Epidermal melanocyte (primary cell): ENCODE measurements around the gene CCDC148.

Experiments
- DNase-seq: peaks from one replicate; pipeline ENCODE4 v3.0.0; 2011; ENCODE audit warnings: low spot score; ENCODE audit not compliant: insufficient read length

CCDC148 gene

DNA sequence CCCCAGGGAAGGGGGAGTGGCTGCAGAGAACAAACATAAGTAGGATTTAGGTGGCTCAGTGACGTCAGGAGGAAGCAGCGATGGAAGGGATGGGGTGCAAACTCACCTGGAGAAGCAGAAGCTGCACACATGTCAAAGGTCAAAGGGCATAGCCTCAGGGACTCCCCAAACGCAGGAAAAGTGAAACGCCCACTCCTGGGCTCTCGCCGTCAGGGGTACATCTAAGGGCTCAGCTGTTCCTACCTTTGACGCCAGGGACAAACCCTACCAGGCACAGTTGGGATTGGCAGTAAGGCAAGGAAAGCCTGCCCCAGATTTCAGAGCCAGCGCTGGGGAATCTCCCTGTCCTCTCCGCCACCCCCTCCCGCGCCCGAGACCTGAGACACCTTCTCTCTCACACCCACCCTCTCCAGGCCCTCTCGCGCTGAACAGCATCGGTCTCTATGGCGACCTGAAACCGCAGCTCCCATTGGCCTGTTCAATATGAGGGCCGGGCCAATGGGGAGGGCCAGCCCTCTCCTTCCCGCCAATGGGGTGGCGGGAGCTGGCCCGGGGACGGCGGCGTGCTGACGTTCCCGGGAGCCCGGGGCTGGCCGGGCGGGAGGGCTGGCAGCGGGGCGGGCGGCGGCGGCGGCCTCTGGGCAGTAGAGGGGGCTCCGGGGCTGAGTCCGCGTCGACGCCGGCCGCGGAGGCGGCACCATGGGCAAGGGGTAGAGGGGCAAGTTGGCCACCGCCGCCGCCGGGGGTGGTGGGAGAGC lies at the start of gene CCDC148, which contains the start of gene PKP4:
Gene CCDC148 (minus strand): TSS at position 445 of the 758 bp plus-strand sequence. CDS start 314 bp downstream, at position 131.
Gene PKP4 (plus strand): TSS at position 644 of the 758 bp plus-strand sequence. CDS start 76,233 bp downstream, outside the sequence.
- peak; percentile 84 for DNase-seq

DNA sequence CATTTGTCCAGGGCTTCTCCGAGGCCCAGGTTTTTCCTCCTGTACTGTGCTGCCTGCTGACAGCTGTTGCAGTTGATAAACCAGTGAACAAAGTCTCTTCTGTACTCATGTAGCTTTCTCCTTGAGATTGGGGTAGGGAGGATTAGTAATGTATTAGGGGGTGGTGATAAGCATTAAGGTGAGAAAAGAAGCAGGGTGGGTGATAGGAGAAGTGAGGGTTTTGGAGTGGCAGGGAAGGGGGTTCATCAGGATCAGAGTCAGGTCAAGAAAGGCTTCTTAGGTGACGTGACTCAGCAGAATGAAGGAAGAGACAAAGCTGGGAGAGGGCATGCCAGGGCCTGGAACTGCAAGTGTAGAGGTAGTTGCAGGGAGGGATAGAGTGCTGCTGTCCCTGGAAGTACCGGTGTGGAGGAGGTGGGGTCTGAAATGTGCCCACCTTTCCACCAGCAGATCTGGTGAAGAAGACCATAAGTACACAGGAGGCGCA lies 48.9 kb upstream of the CCDC148 start:
- DNase-seq = no peak

DNA sequence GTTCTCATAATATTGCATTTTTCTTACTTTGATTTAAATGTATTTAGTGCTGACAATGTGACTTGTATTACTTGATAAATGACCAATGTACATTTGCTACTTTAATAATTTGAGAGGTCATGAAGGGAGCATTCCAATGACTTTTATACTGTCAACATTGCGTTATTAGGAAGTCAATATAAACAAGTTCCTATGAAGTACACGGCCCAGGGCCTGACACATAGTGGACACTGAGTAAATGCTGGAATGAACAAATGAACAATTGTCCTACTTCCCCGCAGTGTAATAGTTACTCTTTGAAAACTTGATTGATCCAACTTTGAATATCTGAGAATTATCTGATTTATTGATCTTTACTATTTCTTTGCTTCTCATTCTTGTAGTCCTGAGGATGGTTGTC lies 47.5 kb upstream of the CCDC148 start:
- no peak for DNase-seq

DNA sequence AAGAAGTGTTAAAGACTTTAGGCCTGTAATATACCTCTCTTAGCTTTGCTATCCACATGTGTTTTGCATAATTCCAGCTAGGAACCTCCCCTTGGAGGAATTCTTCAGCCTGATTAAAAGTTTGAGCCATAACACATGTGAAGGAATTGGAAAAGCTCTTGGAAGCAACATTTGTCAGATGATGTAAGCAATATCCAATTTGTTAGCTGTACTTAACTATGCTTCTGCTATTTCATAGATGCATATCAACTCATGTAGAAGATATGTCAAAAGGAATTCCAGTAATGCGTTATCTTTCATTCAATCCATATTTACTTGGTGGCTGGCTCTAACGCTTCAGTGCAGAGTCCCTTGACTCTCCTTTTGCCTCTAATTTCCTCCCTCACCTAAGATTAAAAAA lies 46.4 kb upstream of the CCDC148 start:
- no peak for DNase-seq

DNA sequence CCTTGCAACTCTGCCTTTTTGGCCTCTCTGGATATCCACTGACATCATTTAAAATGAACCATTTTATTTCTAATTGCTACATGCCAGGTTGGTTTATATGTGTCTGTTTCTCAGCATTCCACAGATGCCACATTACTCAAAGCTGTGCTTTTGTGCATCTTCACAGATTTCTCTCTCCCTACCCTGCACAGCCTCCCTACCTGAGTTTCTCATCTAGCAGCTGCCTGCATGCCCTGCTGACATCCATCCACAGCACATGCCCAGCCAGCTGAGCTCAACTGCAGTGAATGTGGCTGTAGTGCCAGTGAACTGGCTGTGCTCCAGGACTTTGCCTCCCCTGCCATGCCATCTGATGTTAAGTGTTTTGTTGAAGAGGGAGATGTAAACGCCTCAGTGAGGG lies 44.7 kb upstream of the CCDC148 start:
- DNase-seq = no peak

DNA sequence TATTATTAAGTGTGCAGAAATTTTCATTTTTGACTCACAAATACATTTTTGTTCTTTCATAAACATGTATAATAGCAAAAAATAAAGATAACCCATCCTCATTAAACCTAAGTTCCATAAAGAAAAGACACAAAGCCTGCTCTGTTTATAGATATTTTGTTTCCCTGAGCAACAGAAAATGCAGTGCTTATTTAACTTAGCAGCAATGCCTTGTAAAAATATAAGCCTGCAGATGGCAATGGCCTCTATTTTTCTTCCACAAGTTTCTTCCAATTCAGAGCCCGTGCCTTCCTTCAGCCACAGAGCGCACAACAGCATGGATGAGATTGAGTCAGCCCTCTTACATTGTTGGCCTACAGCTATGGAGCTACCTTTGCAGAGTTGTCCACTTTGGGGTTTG lies 43.8 kb upstream of the CCDC148 start:
- no peak for DNase-seq

DNA sequence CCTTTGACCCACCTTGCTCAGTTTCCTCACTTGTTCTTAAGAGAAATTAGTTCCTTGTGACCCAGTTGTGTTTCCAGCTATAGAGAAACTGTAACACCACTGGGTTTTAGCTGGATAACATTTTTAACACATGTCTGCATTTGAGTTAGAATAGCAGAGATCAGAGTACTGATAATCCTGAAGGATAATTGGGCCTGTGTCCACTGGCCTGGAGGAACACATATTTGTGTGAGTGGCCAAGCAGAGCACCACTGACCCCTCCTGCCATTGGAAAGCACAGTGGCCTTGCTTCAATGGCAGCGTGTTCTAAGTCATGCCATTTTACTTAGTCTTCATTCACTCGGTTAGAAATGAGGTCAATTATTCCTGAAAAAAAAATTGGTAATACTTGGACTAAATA lies 42.8 kb upstream of the CCDC148 start:
- no peak for DNase-seq

DNA sequence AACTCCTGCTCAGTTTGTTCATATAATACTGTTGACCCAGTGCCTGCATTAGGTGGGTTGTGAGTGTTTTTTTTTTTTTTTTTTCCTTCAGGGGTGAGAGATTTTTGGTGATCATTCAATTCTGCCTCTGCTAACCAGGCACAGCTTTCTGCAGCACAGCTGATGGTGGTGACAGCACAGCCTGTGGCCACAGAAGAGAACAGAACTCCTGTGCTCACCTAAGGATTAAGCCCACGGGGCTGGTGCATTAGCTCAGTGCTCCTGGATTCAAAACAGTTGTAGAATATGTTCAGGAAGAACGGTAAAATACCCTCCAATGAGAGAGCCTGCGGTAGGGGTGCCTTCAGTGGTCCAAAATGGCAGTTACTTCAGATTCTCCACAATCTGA lies 42.2 kb upstream of the CCDC148 start:
- no peak for DNase-seq

DNA sequence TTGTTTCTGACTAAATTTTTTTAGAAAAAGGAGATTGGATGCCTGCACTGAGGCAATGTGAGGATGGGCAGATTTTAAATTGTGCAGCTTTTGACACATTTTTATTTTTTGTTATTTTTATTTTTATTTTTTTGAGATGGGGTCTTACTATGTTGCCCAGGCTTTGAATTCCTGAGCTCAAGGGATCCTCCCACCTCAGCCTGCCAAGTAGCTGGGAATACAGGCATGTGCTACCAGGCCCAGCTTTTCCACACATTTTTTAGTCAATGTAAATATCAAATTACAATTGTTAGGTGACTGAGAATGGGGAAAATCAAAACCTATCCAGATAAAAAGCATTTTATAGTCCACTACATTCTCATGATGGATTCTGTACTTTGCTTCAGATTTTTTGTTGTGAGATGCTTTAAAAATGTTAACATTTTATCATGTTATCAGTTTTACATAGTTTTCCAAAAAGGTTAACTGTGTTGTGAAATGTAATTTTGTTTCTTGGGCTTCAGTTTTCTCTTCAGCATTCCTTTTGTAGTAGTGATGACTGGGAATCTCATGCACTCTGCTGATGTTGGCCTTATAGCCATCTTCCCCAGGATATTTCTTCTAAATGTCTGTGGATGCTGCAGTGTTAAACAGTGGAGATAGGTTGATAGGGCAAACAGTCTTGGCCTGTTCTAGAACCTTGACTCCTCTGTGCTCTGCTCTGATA lies 41.6 kb upstream of the CCDC148 start:
- no peak for DNase-seq

DNA sequence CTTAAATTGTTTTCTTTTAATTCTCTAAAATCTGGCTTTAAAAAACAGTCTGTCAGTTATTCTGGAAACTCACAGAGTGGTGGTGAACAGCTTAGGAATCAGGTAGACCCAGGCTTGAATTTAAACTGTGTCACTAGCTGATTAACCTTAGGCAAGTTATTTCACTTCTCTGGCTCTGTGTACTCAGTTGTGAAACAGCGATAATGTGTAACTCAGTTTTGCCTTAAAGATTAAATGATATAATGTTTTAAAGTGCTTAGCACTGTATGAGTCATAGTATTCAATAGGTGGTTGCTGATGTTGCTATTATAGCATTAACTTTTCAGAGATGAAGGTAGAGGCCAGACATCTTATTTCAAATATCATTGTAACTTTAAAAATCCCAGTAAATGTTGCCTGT lies 40.9 kb upstream of the CCDC148 start:
- no peak for DNase-seq

DNA sequence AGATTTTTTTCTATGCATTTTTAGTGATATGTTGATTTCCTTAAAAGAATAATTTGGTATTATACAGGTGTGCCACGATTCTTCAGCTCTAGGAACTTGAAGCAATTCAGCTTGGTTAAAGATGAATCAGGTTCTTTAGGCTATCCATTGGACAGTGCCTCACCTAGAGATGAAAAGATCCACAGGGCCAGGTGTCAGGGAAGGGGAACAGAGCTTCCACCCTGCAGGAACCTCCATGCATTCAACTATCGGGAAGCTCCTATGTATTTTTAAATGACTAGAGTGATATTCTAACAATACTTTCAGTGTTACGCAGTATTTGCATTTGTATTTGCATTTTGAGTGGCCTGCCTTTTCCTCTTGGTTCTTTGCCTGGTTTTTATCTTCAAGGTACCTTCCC lies 40.4 kb upstream of the CCDC148 start:
- DNase-seq = no peak

DNA sequence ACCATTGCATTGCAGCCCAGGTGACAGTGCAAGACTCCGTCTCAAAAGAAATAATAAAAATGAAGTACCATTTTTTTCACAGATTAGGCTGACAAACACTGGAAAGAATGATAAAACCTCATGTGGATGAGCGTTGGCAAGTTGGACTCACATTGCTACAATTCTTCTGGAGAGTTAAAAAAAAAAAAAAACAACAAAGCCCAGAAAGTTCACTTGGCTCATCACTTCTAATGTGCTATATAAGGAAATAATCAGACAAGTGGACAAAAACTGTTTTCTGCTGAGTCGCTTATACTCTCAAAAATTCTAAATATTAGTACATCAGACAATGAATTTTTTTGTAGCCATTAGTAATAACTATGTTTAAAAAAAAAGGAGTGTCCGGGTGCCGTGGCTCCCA lies 38.6 kb upstream of the CCDC148 start:
- no peak for DNase-seq

DNA sequence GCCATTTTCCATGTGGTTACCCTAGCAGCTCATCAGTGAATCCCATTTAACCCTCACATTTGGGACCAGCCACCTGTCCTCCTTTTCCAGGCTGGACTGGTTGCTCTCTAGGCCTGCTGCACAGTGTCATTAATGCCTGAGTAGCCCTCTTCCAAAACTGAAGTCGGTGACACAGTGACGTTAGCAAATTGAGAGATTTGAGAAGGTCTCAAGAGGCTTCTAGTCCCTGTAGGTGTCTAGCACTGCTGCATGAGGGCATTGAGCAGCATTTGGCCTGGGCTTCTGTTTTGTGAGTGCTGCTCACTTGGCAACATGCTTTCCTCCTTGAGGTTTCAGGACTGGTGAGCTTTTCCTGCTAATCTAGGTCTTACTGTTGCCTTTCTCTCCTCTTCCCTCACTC lies 36.9 kb upstream of the CCDC148 start:
- DNase-seq = no peak

DNA sequence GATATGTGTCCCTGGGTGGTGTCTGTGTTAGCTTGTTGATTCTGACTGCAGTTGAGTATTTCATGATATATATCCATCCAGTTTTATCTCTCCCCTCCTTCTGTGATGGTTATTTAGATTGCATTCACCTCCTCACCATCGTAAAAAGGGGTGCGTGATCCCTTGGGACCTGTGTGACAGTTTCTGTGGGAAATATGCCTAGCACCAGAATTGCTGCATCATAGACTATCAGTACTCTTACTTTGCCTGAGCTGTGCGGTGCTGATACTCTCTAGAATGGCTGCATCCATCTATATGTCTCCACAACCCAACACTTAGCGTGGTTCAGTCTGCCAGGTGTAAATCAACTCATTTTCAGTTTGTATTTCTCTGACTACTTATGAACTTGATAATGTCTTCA lies 34.5 kb upstream of the CCDC148 start:
- no peak for DNase-seq

DNA sequence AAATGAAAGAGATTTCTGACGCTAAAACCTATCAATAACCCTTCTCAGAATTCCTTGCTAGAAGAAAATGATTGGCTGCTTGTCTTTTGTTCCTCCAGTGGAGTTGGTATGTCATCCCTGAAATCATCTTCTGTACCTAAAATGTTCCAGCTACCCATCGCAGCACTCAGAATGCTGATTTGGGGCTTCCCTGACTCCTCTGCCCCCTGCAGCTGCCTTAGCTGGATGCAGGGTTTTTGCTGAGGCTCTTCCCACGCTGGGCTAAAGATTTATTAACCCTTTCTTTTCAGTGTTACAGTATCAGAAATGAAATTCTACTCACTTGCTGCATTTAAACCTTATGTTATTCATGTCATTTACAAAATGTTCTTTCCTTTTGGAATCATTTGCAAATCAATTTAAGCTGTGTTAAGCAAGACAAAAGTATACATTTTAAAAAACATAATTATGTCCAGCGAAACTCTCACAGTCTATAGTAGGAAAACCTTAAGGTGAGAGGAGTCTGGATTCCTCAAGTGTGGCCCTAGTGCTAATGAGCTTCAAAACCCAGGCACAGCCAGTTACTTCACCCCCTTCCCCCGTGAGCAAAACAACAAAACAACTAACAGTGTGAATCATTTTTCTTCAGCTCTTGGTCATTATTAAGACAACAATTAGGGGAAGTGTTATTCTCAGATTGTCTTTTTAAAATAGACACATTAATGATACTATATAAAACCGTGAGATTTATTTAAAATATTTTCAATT lies 33.0 kb upstream of the CCDC148 start:
- DNase-seq = no peak

DNA sequence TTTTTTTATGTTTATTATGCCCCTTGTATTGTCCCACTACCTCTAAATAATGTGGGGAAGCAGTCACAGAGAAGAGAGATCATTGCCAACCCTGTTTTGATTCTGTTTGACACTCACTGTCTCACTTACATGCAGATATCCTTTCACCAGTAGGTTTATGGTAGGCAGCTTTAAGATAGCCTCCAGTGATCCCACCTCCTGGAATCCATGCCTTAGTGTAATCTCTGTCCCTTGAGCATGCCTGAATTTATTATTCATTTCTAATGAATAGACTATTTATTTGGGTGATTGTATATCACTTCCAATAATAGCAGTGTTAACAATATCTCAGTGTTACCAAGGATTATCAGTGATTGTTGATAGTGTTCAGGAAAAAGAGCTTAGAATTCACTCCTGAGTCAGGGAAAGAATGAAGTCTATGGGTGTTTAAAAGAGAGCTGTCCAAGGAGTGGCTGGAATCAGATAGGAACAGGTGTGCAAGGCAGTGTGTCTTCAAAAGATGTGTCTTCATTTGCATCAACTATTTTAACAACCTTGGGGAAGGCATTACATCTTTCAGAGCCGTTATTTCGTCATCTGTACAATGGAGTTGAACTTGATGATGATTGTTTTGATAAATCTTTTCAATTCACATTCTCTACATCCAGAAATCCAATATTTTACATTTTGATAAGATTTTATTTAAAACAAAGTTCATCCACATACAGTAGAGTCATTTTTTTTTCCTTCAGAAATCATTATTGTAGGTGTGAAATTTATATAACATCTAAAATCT lies 32.1 kb upstream of the CCDC148 start:
- DNase-seq = no peak

DNA sequence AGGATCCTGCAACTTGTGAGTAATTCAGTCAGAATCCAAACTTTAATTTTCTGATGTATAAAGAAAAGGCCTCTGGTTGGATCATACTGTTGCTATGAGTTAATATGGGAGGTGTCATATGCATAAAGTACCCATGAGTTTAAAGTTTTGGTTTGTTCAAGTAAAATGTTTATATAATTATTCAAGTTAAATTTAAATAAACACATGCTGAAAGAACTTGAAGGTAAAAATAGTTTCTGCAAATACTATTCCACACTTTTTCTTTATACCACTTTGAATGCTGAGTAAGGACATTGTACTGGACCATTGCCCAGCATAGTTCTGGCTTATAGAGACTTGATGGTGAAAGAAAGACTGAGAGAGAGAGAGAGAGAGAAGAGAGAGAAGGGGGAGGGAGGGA lies 30.9 kb upstream of the CCDC148 start:
- DNase-seq = no peak

DNA sequence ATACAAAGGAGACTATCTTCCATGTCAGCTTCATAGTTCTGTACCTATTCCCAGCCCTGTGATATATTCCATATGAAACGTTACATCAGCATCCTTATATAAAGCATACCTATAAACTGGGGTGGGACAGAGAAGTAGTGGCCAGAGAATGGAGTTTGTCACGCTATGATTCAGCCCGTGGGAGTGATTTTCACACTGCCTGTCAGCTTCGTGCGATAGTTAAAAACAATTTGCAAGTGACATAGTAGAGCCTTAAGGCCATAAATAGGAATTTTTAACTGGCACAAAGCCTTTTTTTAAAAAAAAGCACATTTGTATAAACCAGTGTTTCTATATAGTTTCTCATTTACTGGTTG lies 30.4 kb upstream of the CCDC148 start:
- DNase-seq = no peak

DNA sequence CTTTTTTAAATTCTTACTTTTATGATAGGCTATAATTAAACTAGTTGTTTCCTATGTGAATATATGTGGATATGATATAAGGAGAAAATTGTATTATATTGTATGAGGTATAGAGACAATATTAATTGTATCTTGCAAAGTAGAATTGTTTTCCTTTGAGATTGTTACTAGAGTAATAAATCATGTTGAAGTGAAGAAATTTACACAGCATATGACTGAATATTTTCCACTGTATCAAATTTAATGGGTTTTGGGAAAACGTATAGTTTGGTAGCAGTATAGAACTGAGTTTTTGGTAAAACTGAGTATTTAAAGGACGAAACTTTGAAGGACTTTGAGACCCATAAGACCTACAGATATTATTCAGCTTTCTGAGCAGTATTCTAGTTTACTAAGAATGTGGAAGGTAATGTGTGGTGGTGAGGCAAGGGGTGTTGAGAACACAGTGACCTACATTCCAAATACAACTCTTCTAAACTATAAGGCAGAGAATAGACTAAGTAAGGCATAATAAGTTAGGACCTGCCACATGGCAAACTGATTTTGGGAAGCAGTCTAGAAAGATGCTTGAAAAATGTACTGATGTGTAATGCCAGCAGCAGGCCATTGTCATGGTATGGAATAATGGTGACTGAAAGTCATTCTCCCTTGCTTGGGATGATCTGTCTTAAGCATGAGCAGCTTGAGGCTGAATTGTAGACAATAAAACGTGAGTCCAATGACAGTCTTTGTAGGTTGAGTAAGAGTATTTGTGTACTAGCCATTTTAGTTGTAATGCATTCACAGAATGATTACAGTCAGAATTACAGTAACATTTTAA lies 29.8 kb upstream of the CCDC148 start:
- no peak for DNase-seq

DNA sequence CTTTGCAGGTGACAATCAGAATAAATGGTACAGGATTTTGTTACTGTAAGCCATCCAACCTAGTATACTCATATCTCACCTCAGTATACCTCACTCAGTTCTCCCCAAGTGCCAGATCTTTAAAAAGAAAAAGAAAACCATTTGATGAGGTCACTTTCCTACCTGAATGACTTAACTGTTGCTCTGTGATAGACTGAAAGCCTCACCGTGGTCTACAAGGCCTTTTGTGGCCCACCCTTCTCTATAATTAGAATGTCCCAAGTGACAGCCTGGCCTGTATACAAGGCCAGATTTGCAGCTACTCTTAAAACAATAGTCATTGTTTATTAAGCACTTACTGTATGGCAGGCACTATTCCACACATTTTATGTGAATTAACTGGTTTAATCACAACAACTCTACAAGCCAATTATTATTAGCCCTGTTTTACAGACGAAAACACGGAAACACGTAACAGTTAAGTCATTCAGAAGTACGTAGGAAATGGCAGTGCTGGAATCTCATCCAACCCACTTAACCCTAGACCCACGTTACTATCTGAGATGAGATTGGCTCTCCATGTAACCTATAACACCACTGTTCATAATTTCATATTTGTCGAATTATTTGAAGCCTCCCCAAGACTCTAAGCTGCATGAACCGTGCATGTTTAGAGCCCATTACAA lies 28.5 kb upstream of the CCDC148 start:
- DNase-seq = no peak
